ENCODE data around the gene TAS1R3.

DNA sequence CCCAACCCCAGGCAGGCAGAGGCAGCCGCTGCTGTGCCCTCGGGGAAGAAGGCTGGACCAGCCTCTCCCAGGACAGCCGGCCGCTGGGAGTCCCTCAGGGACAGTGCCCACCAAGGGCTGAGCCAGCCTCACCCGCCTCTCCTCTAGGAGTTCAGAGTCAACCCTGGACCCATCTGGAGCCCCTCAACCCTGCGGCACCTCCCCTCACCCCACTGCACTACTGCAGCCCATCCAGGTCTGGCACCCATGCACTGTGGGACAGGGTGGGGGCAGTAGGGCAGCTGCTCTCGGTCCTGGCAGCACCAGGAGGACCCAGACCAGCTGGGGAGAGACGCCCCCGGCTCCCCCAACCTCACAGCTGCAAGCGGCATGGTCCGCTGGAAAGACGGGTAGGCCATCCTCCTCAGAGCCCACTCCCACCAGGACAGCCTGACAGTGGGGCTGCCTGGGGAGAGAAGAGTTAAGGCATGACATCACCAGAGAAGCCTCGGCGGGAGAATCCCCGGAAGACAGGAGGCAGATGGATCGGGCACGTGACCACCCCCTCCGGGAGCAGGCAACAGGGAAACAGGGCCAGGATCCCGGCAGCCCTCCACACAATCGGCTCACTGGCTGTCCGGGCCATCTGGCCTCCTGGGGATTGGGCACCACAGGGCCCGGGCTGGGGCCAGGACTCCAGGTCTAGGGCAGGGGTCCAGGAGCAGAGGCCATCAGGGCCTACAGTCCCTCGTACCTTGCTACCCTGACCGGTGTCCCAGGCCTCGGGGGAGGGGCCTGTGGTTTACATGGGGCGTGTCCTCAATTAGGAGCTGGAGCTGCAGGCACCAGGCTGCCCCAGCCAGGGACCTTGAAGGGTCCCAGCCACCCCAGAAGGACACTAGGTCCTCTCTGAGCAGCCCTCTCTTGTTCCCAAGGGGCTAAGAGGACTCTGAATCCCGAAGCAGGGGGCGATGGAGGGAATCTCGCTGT, 26.5 kb upstream of the TAS1R3 start:
- TF ChIP-seq, protein P1, sequence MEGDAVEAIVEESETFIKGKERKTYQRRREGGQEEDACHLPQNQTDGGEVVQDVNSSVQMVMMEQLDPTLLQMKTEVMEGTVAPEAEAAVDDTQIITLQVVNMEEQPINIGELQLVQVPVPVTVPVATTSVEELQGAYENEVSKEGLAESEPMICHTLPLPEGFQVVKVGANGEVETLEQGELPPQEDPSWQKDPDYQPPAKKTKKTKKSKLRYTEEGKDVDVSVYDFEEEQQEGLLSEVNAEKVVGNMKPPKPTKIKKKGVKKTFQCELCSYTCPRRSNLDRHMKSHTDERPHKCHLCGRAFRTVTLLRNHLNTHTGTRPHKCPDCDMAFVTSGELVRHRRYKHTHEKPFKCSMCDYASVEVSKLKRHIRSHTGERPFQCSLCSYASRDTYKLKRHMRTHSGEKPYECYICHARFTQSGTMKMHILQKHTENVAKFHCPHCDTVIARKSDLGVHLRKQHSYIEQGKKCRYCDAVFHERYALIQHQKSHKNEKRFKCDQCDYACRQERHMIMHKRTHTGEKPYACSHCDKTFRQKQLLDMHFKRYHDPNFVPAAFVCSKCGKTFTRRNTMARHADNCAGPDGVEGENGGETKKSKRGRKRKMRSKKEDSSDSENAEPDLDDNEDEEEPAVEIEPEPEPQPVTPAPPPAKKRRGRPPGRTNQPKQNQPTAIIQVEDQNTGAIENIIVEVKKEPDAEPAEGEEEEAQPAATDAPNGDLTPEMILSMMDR (IDR thresholded peaks at IDR 0.05; ENCODE audit: low read depth, low read length), result no peak
- TF ChIP-seq EZH2phosphoT487 (IDR thresholded peaks at IDR 0.05; ENCODE audit: low read depth), result no peak

All from OCI-LY3 (cell line).